Measurements from ENCODE around the gene MTCL3. TPM values are rescaled to one million over a fixed set of nuclear protein-coding genes. Genes with fewer than 3 reads are reported as not detected.

MTCL3 gene

GRCh38 chr6:127423921-127424320 lies 95.2 kb downstream of the MTCL3 start:
- ChIA-PET POLR2A (no interaction called here), CTCF (no interaction called here)
- peaks cover 0 to 8% of the 10 kb centered on the region in 2 donors for H3K27me3 Mint-ChIP-seq
- no CpG with 5 or more reads among the region's 2 CpGs for WGBS (ENCODE audit: insufficient coverage)
- Histone ChIP-seq H3K9me3 (no peaks in the 10 kb centered on the region), H3K4me3 (ENCODE audit: control insufficient read depth in 1 of 2, extremely low read depth in 1 of 2, low read length in 1 of 2) (no peak overlapping the region), H3K27me3 (replicated peaks in 1 of 2; ENCODE audit: control insufficient read depth in 2 of 2, extremely low read depth in 1 of 2, insufficient read depth in 2 of 2, low read length in 1 of 2) (no peaks in the 10 kb centered on the region), H3K36me3 (ENCODE audit: control insufficient read depth in 2 of 2, extremely low read depth in 1 of 2, insufficient read depth in 1 of 2, low read length in 1 of 2) (no peaks in the 10 kb centered on the region), H3K4me1 (ENCODE audit: control insufficient read depth in 1 of 2, extremely low read depth in 1 of 2, insufficient read depth in 2 of 2, low read length in 2 of 2) (no peaks in the 10 kb centered on the region), H3K27ac (ENCODE audit: low read length) (no peak overlapping the region)
- no peak overlapping the region for H3K27ac Mint-ChIP-seq
- DNase-seq (no peak), ATAC-seq (replicated peaks in 1 of 4) (no peak)
- H3K4me3 Mint-ChIP-seq = no peak overlapping the region
- H3K4me1 Mint-ChIP-seq = peaks cover 5 to 9% (median 7%) of the 10 kb centered on the region in 3 donors
- H3K36me3 Mint-ChIP-seq = no peaks in the 10 kb centered on the region
- peaks cover 0 to 4% (median 0%) of the 10 kb centered on the region in 3 donors for H3K9me3 Mint-ChIP-seq

Other genes with a start within 250 kb of the MTCL3 start
- gene ECHDC1, start 175.7 kb downstream of the MTCL3 start, total RNA-seq = 10 to 100 TPM; 21.2 to 39.2 (median 34.1) TPM
- gene KIAA0408, start 59.9 kb downstream of the MTCL3 start, total RNA-seq = 1 to 10 TPM; 2.2 to 6.4 (median 3.5) TPM
- gene C6orf58, start 57.8 kb upstream of the MTCL3 start, total RNA-seq = not detected

Measured in T-cell (primary cell).